ENCODE data around the gene STARD13.

The STARD13 gene

DNA sequence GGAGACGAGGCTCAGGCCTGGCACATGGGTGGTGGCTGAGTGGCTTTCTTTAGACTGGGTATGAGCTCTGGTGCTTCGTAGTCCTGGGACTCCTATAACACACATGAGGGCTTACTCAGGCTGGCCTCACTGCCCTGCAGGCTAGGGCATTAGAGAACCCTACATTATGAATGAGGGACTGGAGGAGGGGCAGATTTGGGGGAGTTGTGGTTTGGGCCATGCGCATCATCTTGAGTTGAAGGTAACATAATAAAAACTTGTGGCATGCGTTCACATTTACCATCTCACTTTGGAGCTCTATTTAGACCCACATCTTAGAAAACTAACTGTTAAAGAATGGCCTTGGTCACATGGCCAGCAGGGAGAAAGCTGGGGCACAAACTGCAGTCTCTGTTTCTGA, 54.2 kb downstream of the STARD13 start:
- H3K9me3 ChIP-seq (ENCODE audit: insufficient read depth, low read length): peaks cover 12% of the 10 kb centered on the region; the same call in 1 of the 2 replicates
- DNase-seq (ENCODE audit: low read depth, low spot score): no peak
- no peaks in the 10 kb centered on the region for H3K27me3 ChIP-seq (ENCODE audit: insufficient read depth, insufficient read length)
- H3K4me1 ChIP-seq (ENCODE audit: insufficient read depth, insufficient read length): peaks cover 2% of the 10 kb centered on the region
- TF ChIP-seq ZNF274 (IDR thresholded peaks at IDR 0.05; ENCODE audit: low read depth, low read length) (no peak), SUZ12 (IDR thresholded peaks at IDR 0.05; ENCODE audit: extremely low read depth, insufficient read depth, insufficient read length) (no peak), YY1 (IDR thresholded peaks at IDR 0.05; ENCODE audit: insufficient read depth, insufficient read length) (no peak)
- H3K36me3 ChIP-seq (ENCODE audit: insufficient read depth, insufficient read length, low read length): no peaks in the 10 kb centered on the region
- no peak overlapping the region for H3K9ac ChIP-seq (ENCODE audit: insufficient read length, low read depth)
- no peak overlapping the region for H3K4me3 ChIP-seq (ENCODE audit: insufficient read length, low read depth)

DNA sequence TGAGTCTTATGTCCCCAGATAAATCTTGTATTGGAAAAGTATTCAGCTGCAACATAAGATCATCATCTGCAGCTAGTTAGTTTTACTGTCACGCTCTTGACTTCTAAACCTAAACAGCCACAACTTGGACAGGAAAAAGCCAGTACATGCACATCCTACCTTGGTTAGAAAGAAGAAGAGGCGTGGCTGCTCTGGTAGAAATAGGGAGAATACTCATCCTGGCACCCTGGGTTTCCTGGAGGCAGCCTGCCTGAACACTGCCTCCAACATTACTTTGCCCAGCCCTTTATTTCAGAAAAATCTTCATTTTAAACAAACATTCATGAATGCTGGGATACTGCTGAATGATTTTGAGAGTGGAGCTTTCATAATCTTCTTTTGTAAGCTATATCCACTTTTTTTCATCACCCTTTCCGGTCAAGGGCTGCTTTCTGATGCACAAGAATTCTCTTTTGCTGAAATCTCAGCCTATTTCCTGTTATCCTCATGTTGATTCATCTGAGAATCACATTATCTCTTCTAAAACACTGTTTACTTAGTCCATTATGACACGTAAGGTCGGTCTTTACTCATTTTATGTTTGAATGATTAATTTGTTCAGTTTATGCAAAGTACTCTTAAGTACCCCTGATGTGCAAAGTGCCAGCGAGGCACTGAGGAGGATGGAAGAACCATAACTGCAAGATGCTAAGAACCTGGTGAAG, 55.2 kb downstream of the STARD13 start:
- Histone ChIP-seq H3K27me3 (ENCODE audit: insufficient read depth, insufficient read length) (no peaks in the 10 kb centered on the region), H3K36me3 (ENCODE audit: insufficient read depth, insufficient read length, low read length) (no peaks in the 10 kb centered on the region), H3K4me3 (ENCODE audit: insufficient read length, low read depth) (no peak overlapping the region), H3K9me3 (ENCODE audit: insufficient read depth, low read length) (peaks cover 12% of the 10 kb centered on the region; the same call in 1 of the 2 replicates), H3K9ac (ENCODE audit: insufficient read length, low read depth) (no peak overlapping the region), H3K4me1 (ENCODE audit: insufficient read depth, insufficient read length) (peaks cover 2% of the 10 kb centered on the region)
- no peak for DNase-seq (ENCODE audit: low read depth, low spot score)
- TF ChIP-seq SUZ12 (IDR thresholded peaks at IDR 0.05; ENCODE audit: extremely low read depth, insufficient read depth, insufficient read length): no peak
- no peak for TF ChIP-seq YY1 (IDR thresholded peaks at IDR 0.05; ENCODE audit: insufficient read depth, insufficient read length)
- TF ChIP-seq ZNF274 (IDR thresholded peaks at IDR 0.05; ENCODE audit: low read depth, low read length): no peak

DNA sequence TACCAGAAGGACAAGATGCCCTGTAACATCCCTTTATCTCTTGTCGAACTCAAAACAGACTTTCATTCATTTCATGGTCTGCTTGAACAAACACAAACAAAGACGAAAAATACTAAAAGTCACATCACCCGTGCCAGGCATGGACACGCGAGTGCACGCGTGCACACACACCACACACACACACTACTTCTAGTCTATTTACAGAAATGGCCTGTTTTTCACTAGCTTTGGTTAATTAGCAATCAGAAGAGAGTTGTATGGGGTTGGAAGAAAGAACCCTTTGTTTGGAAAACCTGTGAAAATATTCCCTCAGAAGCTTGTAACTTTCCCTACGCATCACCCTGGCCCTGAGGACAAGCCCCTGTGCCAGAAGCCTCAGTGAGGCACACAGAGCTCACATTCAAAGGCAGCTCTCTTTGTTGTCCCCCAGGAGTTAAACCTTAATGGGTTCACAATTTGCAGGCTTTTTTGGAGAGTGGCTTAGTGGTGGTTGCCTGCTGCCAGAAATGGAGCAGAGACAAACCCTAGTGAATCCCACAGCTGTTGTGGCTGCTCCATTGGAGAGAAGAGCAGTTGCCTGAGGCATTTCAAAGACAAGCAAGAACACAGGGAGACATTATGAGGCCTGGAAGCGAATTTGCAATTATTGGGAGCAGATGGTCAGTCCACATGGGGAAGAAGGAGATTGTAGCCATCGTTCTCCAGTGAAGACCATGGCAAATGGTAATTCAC, 55.9 kb downstream of the STARD13 start:
- no peak overlapping the region for H3K4me3 ChIP-seq (ENCODE audit: insufficient read length, low read depth)

DNA sequence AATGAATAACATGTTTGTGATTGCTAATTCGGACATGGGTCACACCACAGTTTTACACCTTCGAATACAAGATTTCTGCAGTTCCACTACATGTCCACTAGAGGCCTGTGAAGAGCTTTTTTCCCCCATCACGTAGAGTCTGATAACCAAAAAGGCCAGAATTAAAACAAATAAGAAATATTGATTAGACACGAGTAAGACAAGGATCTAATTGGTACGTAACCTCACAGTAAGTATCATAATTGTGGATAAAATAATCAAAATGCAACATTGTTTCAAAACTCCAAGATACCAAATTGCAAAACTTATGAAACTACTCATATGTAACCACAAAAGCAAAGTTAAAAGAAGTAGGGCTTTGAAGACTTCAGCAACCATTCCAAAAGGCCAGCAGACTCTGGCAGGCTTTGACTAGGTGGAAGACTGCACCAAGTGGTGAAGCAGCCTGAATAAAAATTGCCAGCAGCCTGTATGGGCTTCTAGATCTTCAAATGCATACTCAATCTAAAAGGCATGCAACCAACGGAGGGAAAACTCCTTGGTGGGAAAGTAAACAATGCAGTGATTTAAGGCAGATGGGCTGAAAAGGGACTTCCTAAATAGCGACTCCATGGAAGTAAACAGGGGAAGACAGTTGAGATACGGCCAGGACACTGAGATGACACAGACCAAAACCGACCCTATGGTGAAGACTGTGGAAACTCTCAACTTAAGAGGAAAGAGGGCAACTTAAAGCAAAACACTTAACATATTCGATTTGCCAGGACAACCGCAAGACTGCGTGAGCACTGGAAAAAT, 56.7 kb downstream of the STARD13 start:
- H3K4me1 ChIP-seq (ENCODE audit: insufficient read depth, insufficient read length): peaks cover 2% of the 10 kb centered on the region
- no peak overlapping the region for H3K4me3 ChIP-seq (ENCODE audit: insufficient read length, low read depth)
- H3K27me3 ChIP-seq (ENCODE audit: insufficient read depth, insufficient read length): no peaks in the 10 kb centered on the region
- H3K36me3 ChIP-seq (ENCODE audit: insufficient read depth, insufficient read length, low read length): no peaks in the 10 kb centered on the region
- peaks cover 19% of the 10 kb centered on the region; the same call in 1 of the 2 replicates for H3K9me3 ChIP-seq (ENCODE audit: insufficient read depth, low read length)
- no peak overlapping the region for H3K9ac ChIP-seq (ENCODE audit: insufficient read length, low read depth)
- DNase-seq (ENCODE audit: low read depth, low spot score): no peak
- no peak for TF ChIP-seq ZNF274 (IDR thresholded peaks at IDR 0.05; ENCODE audit: low read depth, low read length)
- TF ChIP-seq YY1 (IDR thresholded peaks at IDR 0.05; ENCODE audit: insufficient read depth, insufficient read length): no peak
- TF ChIP-seq SUZ12 (IDR thresholded peaks at IDR 0.05; ENCODE audit: extremely low read depth, insufficient read depth, insufficient read length): no peak

More for the DNA sequence above, 55.9 kb downstream of the STARD13 start:
- no peak overlapping the region for H3K9ac ChIP-seq (ENCODE audit: insufficient read length, low read depth)
- H3K36me3 ChIP-seq (ENCODE audit: insufficient read depth, insufficient read length, low read length): no peaks in the 10 kb centered on the region
- H3K4me1 ChIP-seq (ENCODE audit: insufficient read depth, insufficient read length): peaks cover 2% of the 10 kb centered on the region
- no peak for TF ChIP-seq ZNF274 (IDR thresholded peaks at IDR 0.05; ENCODE audit: low read depth, low read length)
- no peak for TF ChIP-seq YY1 (IDR thresholded peaks at IDR 0.05; ENCODE audit: insufficient read depth, insufficient read length)
- peaks cover 14% of the 10 kb centered on the region; the same call in 1 of the 2 replicates for H3K9me3 ChIP-seq (ENCODE audit: insufficient read depth, low read length)
- H3K27me3 ChIP-seq (ENCODE audit: insufficient read depth, insufficient read length): no peaks in the 10 kb centered on the region
- no peak for DNase-seq (ENCODE audit: low read depth, low spot score)

DNA sequence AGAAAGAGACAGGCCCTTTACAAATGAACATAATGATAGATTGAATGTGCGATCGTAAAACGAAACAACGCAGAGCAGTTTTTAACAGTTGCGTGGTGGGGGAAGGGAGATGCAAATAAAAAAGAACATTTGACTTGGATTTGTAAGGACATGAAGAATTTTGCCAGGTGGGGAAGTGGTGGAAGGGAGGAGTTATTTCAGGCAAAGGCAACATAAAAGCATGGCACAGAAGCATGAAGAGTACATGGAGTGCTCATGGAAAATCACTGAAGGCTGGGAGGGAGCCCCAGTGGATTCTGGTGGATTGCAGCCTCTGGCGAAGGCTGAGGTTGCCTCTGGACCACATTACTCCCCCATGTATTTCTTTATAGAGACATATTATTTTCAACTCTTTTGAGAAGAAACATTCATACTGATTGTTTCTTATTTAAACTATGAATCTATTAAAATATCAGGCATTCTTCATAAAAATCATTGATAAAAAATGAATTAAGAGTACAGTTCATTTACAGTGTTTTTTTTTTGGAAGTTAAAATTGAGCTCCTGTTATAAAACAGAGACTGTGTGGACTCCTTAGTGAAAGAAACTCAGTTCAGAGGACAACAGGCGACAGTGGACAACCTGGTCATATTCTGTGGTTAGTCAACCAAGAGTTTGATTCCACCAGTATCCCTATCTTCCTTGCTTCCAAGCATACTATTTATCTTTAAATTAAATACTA, 57.5 kb downstream of the STARD13 start:
- DNase-seq (ENCODE audit: low read depth, low spot score): no peak
- H3K9me3 ChIP-seq (ENCODE audit: insufficient read depth, low read length): peaks cover 15% of the 10 kb centered on the region; the same call in 1 of the 2 replicates
- no peak overlapping the region for H3K4me3 ChIP-seq (ENCODE audit: insufficient read length, low read depth)
- H3K27me3 ChIP-seq (ENCODE audit: insufficient read depth, insufficient read length): no peaks in the 10 kb centered on the region
- TF ChIP-seq SUZ12 (IDR thresholded peaks at IDR 0.05; ENCODE audit: extremely low read depth, insufficient read depth, insufficient read length) (no peak), YY1 (IDR thresholded peaks at IDR 0.05; ENCODE audit: insufficient read depth, insufficient read length) (no peak), ZNF274 (IDR thresholded peaks at IDR 0.05; ENCODE audit: low read depth, low read length) (no peak)
- no peak overlapping the region for H3K9ac ChIP-seq (ENCODE audit: insufficient read length, low read depth)
- no peaks in the 10 kb centered on the region for H3K36me3 ChIP-seq (ENCODE audit: insufficient read depth, insufficient read length, low read length)
- peaks cover 2% of the 10 kb centered on the region for H3K4me1 ChIP-seq (ENCODE audit: insufficient read depth, insufficient read length)

DNA sequence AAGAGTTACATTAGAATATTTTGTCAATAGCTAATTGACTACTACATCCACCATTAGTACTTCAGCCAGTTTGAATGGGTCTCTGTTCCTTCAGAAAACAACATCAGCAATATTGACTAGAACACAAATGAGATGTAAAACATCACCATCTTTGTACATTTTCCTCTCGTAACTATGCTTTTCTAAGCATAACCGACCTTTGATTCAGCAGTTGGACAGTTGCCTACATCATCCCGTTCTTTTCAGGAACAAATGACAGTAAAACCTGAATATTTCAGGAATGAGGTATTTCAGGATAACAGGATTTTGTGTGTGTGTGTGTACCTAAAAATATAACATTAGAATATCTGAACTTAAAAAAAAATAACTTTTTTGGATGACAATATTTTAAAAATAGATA, 60.9 kb downstream of the STARD13 start:
- Histone ChIP-seq H3K9me3 (ENCODE audit: insufficient read depth, low read length) (peaks cover 7% of the 10 kb centered on the region; the same call in 1 of the 2 replicates), H3K36me3 (ENCODE audit: insufficient read depth, insufficient read length, low read length) (no peaks in the 10 kb centered on the region), H3K4me1 (ENCODE audit: insufficient read depth, insufficient read length) (no peaks in the 10 kb centered on the region), H3K9ac (ENCODE audit: insufficient read length, low read depth) (no peak overlapping the region), H3K27me3 (ENCODE audit: insufficient read depth, insufficient read length) (no peaks in the 10 kb centered on the region), H3K4me3 (ENCODE audit: insufficient read length, low read depth) (no peak overlapping the region)
- no peak for DNase-seq (ENCODE audit: low read depth, low spot score)
- TF ChIP-seq ZNF274 (IDR thresholded peaks at IDR 0.05; ENCODE audit: low read depth, low read length): no peak
- TF ChIP-seq SUZ12 (IDR thresholded peaks at IDR 0.05; ENCODE audit: extremely low read depth, insufficient read depth, insufficient read length): no peak
- TF ChIP-seq YY1 (IDR thresholded peaks at IDR 0.05; ENCODE audit: insufficient read depth, insufficient read length): no peak

Data from NT2/D1 (cell line).